Cardiac septum (tissue), 1 donor: ENCODE data around the gene CEP112. TPM values are rescaled to one million over a fixed set of nuclear protein-coding genes. Genes with fewer than 3 reads are reported as not detected.
"Not testable (repeated sequence)": the region's sequence is repeated elsewhere in the genome, so short reads cannot be mapped to it uniquely, and the experiment has no call there.

Source experiments
- DNase-seq: peaks from one replicate; pipeline ENCODE4 v3.0.0-alpha.2; 2020; ENCODE audit warnings: low spot score
- intact Hi-C: fragments of 100-400 bp; cut with DNase I; formaldehyde crosslinking; loops from one replicate; pipeline ENCODE4 v1.14.0; 2022
- total RNA-seq: library from RNA; stranded (reverse); fragmentation: NEBNext Ultra II Directional; extraction: Animal tissue kit (Norgen Biotek cat#: 25700); gene quantifications from one replicate; pipeline ENCODE4 v1.2.1, GENCODE V29; 2021
- donor health status: DM: no; HTN: no; CAD: no.

CEP112 gene
- total RNA-seq, 1 donor from 2014 or later = 19.6 TPM

GRCh38 chr17:66094727-66095126, 97.2 kb downstream of the CEP112 start:
- no peak for DNase-seq
- intact Hi-C loops = no loop called here

GRCh38 chr17:66091445-66092080, 100.4 kb downstream of the CEP112 start:
- intact Hi-C loops = no loop called here
- no peak for DNase-seq

DNA sequence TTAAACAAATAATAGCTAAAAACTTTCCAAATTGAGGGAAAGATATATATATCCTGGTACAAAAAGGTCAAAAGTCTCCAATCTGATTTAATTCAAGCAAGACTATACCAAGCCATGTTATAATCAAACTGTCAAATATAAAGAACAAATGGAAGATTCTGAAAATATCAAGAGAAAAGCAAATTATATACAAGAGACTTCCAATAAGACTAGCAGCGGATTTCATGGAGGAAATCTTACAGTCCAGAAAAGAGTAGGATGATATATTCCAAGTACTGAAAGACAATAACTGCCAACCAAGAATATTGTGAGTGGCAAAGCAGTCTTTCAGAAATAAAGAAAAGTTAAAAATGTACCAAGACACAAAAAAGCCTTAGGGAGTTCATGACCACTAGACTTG, 102.2 kb downstream of the CEP112 start:
- DNase-seq = no peak
- intact Hi-C loops = no loop called here

DNA sequence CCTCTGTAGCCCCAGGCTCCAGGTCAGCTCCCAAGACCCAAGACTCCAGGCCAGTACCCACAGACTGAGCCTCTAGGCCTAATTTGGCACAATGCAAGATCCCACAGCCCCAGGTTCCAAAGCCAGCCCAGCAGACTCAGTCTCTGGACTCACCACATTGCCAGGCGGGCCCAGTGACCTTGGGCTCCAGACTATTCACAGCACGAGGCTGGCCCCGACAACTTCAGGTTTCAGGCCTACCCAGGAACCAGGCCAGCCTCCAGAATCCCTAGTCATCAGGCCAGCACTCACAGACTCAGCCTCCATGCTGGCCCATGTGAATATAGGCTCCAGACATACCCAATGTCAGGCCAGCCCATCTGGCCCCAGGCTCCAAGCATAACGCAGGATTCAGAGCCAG, 103.8 kb downstream of the CEP112 start:
- no peak for DNase-seq

GRCh38 chr17:66087073-66087472, 104.9 kb downstream of the CEP112 start:
- intact Hi-C loops = no loop called here
- no peak for DNase-seq

More for the DNA sequence above, 103.8 kb downstream of the CEP112 start:
- intact Hi-C loops = no loop called here

- DNase-seq = no peak
- intact Hi-C loops = no loop called here
These were observed 106.7 kb downstream of the CEP112 start for GRCh38 chr17:66085221-66085620.

- DNase-seq, intact Hi-C loops: not testable (repeated sequence)
These were observed 111.3 kb downstream of the CEP112 start for GRCh38 chr17:66080670-66081069.

DNA sequence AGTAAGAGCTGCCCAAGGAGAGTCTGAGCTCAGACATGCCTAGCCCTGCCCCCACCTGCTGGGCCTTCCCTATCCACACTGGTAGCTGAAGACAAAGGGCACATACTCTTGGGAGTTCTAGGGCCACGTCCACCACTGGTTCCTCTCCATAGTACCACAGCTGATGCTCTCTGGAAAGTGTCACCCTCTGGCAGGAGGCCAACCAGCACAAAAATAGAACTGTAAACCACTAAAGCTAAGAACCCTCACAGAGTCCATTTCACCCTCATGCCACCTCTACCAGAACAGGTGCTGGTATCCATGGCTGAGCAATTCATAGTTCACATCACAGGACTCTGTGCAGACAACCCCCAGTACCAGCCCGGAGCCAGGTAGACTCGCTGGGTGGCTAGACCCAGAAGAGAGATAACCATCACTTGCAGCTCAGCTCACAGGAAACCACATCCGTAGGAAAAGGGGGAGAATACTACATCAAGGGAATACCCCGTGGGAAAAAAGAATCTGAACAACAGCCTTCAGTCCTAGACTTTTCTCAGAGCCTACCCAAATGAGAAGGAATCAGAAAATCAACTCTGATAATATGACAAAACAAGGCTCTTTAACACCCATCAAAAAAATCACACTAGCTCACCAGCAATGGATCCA, 115.3 kb downstream of the CEP112 start:
- intact Hi-C loops = no loop called here
- DNase-seq = no peak

DNA sequence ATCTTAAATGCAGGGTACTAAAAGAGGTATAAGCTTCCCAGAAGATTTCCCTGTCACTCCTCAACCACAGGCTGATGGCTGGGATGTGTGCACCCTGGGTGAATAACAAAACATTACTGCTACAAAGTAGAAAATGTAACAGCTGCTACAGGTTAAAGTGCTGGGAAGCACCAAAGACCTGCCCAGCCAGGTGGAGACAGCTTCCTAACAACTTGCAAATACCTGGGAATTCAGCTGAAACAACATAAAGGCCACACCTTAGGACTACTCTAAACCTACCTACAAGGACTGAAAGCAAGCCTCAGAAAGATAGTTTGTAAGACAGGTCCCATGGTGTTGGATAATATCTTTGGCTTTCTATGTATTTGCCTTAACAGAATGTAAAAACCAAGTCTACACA, 118.5 kb downstream of the CEP112 start:
- intact Hi-C loops = no loop called here
- no peak for DNase-seq

GRCh38 chr17:66063686-66064085, 128.2 kb downstream of the CEP112 start:
- intact Hi-C loops = no loop called here

GRCh38 chr17:66056148-66056547, 135.8 kb downstream of the CEP112 start:
- no peak for DNase-seq

More at GRCh38 chr17:66063686-66064085, 128.2 kb downstream of the CEP112 start:
- DNase-seq = no peak

GRCh38 chr17:66054242-66054641, 137.7 kb downstream of the CEP112 start:
- no peak for DNase-seq
- intact Hi-C loops = no loop called here

More at GRCh38 chr17:66056148-66056547, 135.8 kb downstream of the CEP112 start:
- intact Hi-C loops = no loop called here

DNA sequence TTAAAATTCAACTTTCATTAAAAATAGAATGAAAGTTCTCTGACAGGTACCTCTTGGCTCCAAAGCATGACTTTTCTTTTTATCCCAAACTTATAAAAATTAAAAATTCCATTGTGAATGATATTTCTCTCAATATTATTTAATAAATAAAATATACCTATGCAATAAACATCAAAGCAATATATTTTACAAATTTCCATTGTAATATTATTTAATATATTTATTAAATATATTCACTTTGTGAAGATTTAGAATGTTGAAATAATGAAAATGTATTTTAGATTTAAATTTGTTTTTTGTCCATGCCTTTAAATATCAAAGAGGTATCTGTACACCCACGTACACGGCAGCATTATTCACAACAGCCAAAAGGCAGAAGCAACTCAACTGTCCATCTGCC, 147.8 kb downstream of the CEP112 start:
- intact Hi-C loops = no loop called here
- no peak for DNase-seq

- DNase-seq = no peak
- intact Hi-C loops = no loop called here
These were observed 148.5 kb downstream of the CEP112 start for GRCh38 chr17:66043419-66043818.

DNA sequence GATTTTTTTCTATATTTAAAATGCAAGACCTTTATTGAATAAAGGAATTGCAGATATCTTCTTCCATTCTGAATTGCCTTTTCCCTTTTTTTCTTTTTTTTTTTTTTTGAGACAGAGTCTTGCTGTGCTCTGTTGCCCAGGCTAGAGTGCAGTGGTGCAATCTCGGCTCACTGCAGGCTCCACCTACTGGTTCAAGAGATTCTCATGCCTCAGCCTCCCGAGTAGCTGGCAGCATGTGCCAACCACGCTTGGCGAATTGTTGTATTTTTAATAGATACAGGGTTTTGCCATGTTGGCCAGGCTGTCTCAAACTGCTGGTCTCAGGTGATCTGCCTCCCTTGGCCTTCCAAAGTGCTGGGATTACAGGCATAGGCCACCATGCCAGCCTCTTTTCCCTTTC, 151.5 kb downstream of the CEP112 start:
- no peak for DNase-seq
- intact Hi-C loops = no loop called here

- DNase-seq = no peak
- intact Hi-C loops = no loop called here
These were observed 153.8 kb downstream of the CEP112 start for GRCh38 chr17:66038125-66038524.

GRCh38 chr17:66037221-66037620, 154.7 kb downstream of the CEP112 start:
- DNase-seq = no peak
- intact Hi-C loops = no loop called here

- intact Hi-C loops = no loop called here
- no peak for DNase-seq
These were observed 159.7 kb downstream of the CEP112 start for GRCh38 chr17:66032082-66032712.

GRCh38 chr17:66025551-66025950, 166.4 kb downstream of the CEP112 start:
- DNase-seq = no peak
- intact Hi-C loops = no loop called here

DNA sequence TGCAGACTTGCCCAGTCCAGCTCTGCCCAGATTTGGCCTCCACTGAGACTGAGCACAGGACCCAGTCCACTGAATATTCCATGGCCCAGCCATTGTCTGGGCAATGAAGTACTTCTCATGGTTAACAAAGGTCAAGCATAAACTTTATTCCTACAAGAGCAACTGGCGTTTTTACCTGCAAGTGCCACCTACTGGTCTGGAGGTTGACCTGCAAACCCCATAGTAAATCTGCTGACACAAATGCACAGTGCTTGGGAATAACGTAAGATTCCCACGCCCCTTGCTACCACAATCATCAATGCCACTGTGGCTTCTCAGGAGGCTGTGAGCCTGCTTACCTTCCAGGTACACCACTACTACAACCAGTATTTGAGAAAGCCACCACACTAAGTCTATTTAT, 170.2 kb downstream of the CEP112 start:
- DNase-seq = no peak
- intact Hi-C loops = no loop called here

- intact Hi-C loops = no loop called here
- no peak for DNase-seq
These were observed 173.1 kb downstream of the CEP112 start for GRCh38 chr17:66018786-66019185.
